Keratinocyte (primary cell): ENCODE data around the gene C20orf144. TPM values are rescaled to one million over a fixed set of nuclear protein-coding genes. Genes with fewer than 3 reads are reported as not detected.

Source experiments
- DNase-seq: peaks from one replicate; pipeline ENCODE4 v3.0.0-alpha.2; 2011; ENCODE audit warnings: low read depth, missing footprints, low spot score
- FAIRE-seq: peaks from 2 replicates; lab custom pipeline; 2011; peaks lifted over from hg19 to GRCh38; lab: Jason Lieb, UNC
- H2AFZ ChIP-seq: 2 replicates; pipeline ENCODE4 v1.6.0; 2012; ENCODE audit warnings: low read length, control low read depth, inconsistent platforms; ENCODE audit not compliant: control insufficient read depth
- H3K27ac ChIP-seq: 2 replicates; pipeline ENCODE4 v1.5.1; 2011; ENCODE audit warnings: low read length; ENCODE audit not compliant: control insufficient read depth, insufficient read depth
- H3K27me3 ChIP-seq: 3 replicates; pipeline ENCODE4 v1.6.0; 2011; ENCODE audit warnings: low read length; ENCODE audit not compliant: control insufficient read depth, insufficient read depth; ENCODE audit errors: extremely low read depth
- H3K36me3 ChIP-seq, 2 experiments: 2 replicates in 1 of 2; 3 replicates in 1 of 2; pipeline ENCODE4 v1.5.1; 2011; ENCODE audit warnings: low read length in 2 of 2, mild to moderate bottlenecking in 1 of 2; ENCODE audit not compliant: control insufficient read depth in 2 of 2, insufficient read depth in 2 of 2; ENCODE audit errors: extremely low read depth in 1 of 2
- H3K4me1 ChIP-seq: 3 replicates; pipeline ENCODE4 v1.5.1; 2011; ENCODE audit warnings: low read length; ENCODE audit not compliant: control insufficient read depth, insufficient read depth; ENCODE audit errors: extremely low read depth
- H3K4me2 ChIP-seq: 3 replicates; pipeline ENCODE4 v1.6.0; 2011; ENCODE audit warnings: low read depth, low read length; ENCODE audit not compliant: control insufficient read depth, insufficient read depth; ENCODE audit errors: extremely low read depth
- H3K4me3 ChIP-seq, 3 experiments: fragments of 200-600 bp in 1 of 3; sonication (generic) in 1 of 3; 2 replicates in 2 of 3; 3 replicates in 1 of 3; pipeline ENCODE4 v1.5.1; 2011 to 2016; ENCODE audit warnings: low read length in 3 of 3, mild to moderate bottlenecking in 3 of 3, control low read depth in 2 of 3, inconsistent platforms in 1 of 3, low read depth in 1 of 3, mixed read lengths in 1 of 3, mixed run types in 1 of 3, moderate library complexity in 1 of 3; ENCODE audit not compliant: control insufficient read depth in 2 of 3, insufficient read depth in 2 of 3; ENCODE audit errors: extremely low read depth in 1 of 3
- H3K79me2 ChIP-seq: 2 replicates; pipeline ENCODE4 v1.6.0; 2012; ENCODE audit warnings: low read length; ENCODE audit not compliant: control insufficient read depth, insufficient read depth
- H3K9ac ChIP-seq: 3 replicates; pipeline ENCODE4 v1.6.0; 2011; ENCODE audit warnings: low read length; ENCODE audit not compliant: control insufficient read depth, insufficient read depth; ENCODE audit errors: extremely low read depth
- H3K9me1 ChIP-seq: 3 replicates; pipeline ENCODE4 v1.6.0; 2011; ENCODE audit warnings: low read length; ENCODE audit not compliant: control insufficient read depth, insufficient read depth; ENCODE audit errors: extremely low read depth
- H3K9me3 ChIP-seq: 2 replicates; pipeline ENCODE4 v1.5.1; 2012; ENCODE audit warnings: low read depth, low read length; ENCODE audit not compliant: control insufficient read depth
- H4K20me1 ChIP-seq: 3 replicates; pipeline ENCODE4 v1.6.0; 2011; ENCODE audit warnings: low read length; ENCODE audit not compliant: control insufficient read depth, insufficient read depth; ENCODE audit errors: extremely low read depth
- CTCF ChIP-seq, 3 experiments: IDR thresholded peaks in 1 of 3; conservative IDR thresholded peaks in 1 of 3; optimal IDR thresholded peaks in 1 of 3; 2 replicates in 2 of 3; 3 replicates in 1 of 3; pipeline versions ENCODE3 to v1.5.1; 2011; ENCODE audit warnings: low read length in 3 of 3, mild to moderate bottlenecking in 3 of 3, moderate library complexity in 2 of 3, control low read depth in 1 of 3, inconsistent platforms in 1 of 3; ENCODE audit not compliant: insufficient read depth in 2 of 3; ENCODE audit errors: extremely low read depth in 1 of 3
- EZH2 ChIP-seq: IDR thresholded peaks from one replicate; pipeline ENCODE4 v1.6.1; 2012; ENCODE audit warnings: inconsistent platforms, mild to moderate bottlenecking, low read length, moderate library complexity
- dilution Hi-C: fragments of 300-500 bp; cut with MboI; formaldehyde crosslinking; loops from one replicate; pipeline ENCODE4 v1.7.0; 2020; ENCODE audit warnings: low sequenced_read_pairs; ENCODE audit not compliant: extremely low pct_ligation_motif_present
- polyA plus RNA-seq, 5 experiments: library from polyadenylated mRNA; depleted of rRNA in 3 of 5; stranded (reverse) in 3 of 5; stranded (forward) in 1 of 5; unstranded in 1 of 5; fragments of >200 nt; gene quantifications; 1 replicate in 1 of 5; 2 replicates in 3 of 5; 3 replicates in 1 of 5; pipeline versions ENCODE4 v1.2.1 to v1.2.3, GENCODE V29; 2011 to 2012; ENCODE audit warnings: missing spikeins in 2 of 5, low read depth in 1 of 5, low replicate concordance in 1 of 5

The C20orf144 gene
- polyA plus RNA-seq, 1 donor (not counting 4 experiments of a cell fraction or from before 2014, with no cell fraction given) = 0.03 TPM

- Histone ChIP-seq H3K4me1 (peaks cover 2% of the 10 kb centered on the region), H3K4me2 (no peak overlapping the region), H2AFZ (no peak overlapping the region), H3K9me3 (no peaks in the 10 kb centered on the region), H3K36me3 (no peaks in the 10 kb centered on the region), H3K79me2 (no peaks in the 10 kb centered on the region), H3K9me1 (no peaks in the 10 kb centered on the region), H4K20me1 (no peaks in the 10 kb centered on the region), H3K27ac (no peak overlapping the region), H3K4me3 (no peak overlapping the region), H3K27me3 (no peaks in the 10 kb centered on the region), H3K9ac (no peak overlapping the region)
- FAIRE-seq = no peak
- dilution Hi-C loops = no loop called here
- no peak for DNase-seq
- TF ChIP-seq CTCF (optimal IDR thresholded peaks at IDR 0.05 in 1 of 3, IDR thresholded peaks at IDR 0.05 in 1 of 3, conservative IDR thresholded peaks at IDR 0.05 in 1 of 3; ENCODE audit: extremely low read depth in 1 of 3, insufficient read depth in 2 of 3, low read length in 3 of 3) (no peak), EZH2 (no peak)
These were observed 16.0 kb downstream of the C20orf144 start for GRCh38 chr20:33677991-33678702.

GRCh38 chr20:33679758-33680485 lies 17.8 kb downstream of the C20orf144 start:
- Histone ChIP-seq H3K9me3 (no peaks in the 10 kb centered on the region), H3K9me1 (no peaks in the 10 kb centered on the region), H3K9ac (no peak overlapping the region), H4K20me1 (no peaks in the 10 kb centered on the region), H2AFZ (no peak overlapping the region), H3K36me3 (no peaks in the 10 kb centered on the region), H3K4me3 (no peak overlapping the region), H3K4me2 (no peak overlapping the region), H3K27me3 (no peaks in the 10 kb centered on the region), H3K27ac (no peak overlapping the region), H3K4me1 (peaks cover 3% of the 10 kb centered on the region), H3K79me2 (peaks cover 5% of the 10 kb centered on the region)
- no peak for DNase-seq
- FAIRE-seq = no peak
- TF ChIP-seq CTCF (optimal IDR thresholded peaks at IDR 0.05 in 1 of 3, IDR thresholded peaks at IDR 0.05 in 1 of 3, conservative IDR thresholded peaks at IDR 0.05 in 1 of 3; ENCODE audit: extremely low read depth in 1 of 3, insufficient read depth in 2 of 3, low read length in 3 of 3) (no peak), EZH2 (no peak)
- dilution Hi-C loops = no loop called here
